Mucosa of gallbladder (tissue), 1 donor: ENCODE results near the gene FAM89B. TPM values are rescaled to one million over a fixed set of nuclear protein-coding genes. Genes with fewer than 3 reads are reported as not detected.

ENCODE experiments used
- DNase-seq: peaks from one replicate; pipeline ENCODE4 v3.0.0-alpha.2; 2020; ENCODE audit warnings: low spot score
- total RNA-seq: library from RNA; stranded (reverse); gene quantifications from one replicate; pipeline ENCODE4 v1.2.1, GENCODE V29; 2021
- donor health status: DM: no; HTN: no; CAD: no.

Gene FAM89B
- total RNA-seq, 1 donor from 2014 or later = 68.2 TPM

GRCh38 chr11:65573391-65574079 lies 1.2 kb downstream of the FAM89B start:
- DNase-seq = no peak

GRCh38 chr11:65574109-65574810 lies 1.9 kb downstream of the FAM89B start:
- peak; percentile 87 for DNase-seq

GRCh38 chr11:65574811-65575567 lies 2.7 kb downstream of the FAM89B start:
- DNase-seq = no peak

- peak; percentile 51 for DNase-seq
Observed at GRCh38 chr11:65575568-65576231, 3.4 kb downstream of the FAM89B start, which contains the start of gene EHBP1L1. Gene EHBP1L1, plus strand, starts transcription at chr11:65576053. Its CDS starts 250 bp downstream, at chr11:65576303.

- DNase-seq = no peak
Observed at GRCh38 chr11:65576232-65576866, 4.0 kb downstream of the FAM89B start.

- peak; percentile 62 for DNase-seq
Observed at GRCh38 chr11:65576867-65577755, 4.8 kb downstream of the FAM89B start.

GRCh38 chr11:65577756-65578109 lies 5.4 kb downstream of the FAM89B start:
- no peak for DNase-seq

GRCh38 chr11:65578134-65578533 lies 5.8 kb downstream of the FAM89B start:
- DNase-seq = no peak

- DNase-seq = no peak
Observed at GRCh38 chr11:65578667-65579066, 6.3 kb downstream of the FAM89B start.

- DNase-seq = no peak
Observed at GRCh38 chr11:65579291-65579690, 7.0 kb downstream of the FAM89B start.

GRCh38 chr11:65580031-65580692 lies 7.8 kb downstream of the FAM89B start:
- no peak for DNase-seq

GRCh38 chr11:65580756-65581155 lies 8.4 kb downstream of the FAM89B start:
- no peak for DNase-seq

GRCh38 chr11:65581928-65582327 lies 9.6 kb downstream of the FAM89B start:
- no peak for DNase-seq

- DNase-seq = no peak
Observed at GRCh38 chr11:65583589-65583988, 11.3 kb downstream of the FAM89B start.

- no peak for DNase-seq
Observed at GRCh38 chr11:65584106-65584505, 11.8 kb downstream of the FAM89B start.

GRCh38 chr11:65584723-65585171 lies 12.4 kb downstream of the FAM89B start:
- DNase-seq = no peak

GRCh38 chr11:65585396-65586246 lies 13.3 kb downstream of the FAM89B start:
- DNase-seq = no peak

- no peak for DNase-seq
Observed at GRCh38 chr11:65586247-65586630, 13.9 kb downstream of the FAM89B start.

GRCh38 chr11:65586676-65587075 lies 14.3 kb downstream of the FAM89B start:
- no peak for DNase-seq
